ENCODE results near the gene RAB3C. TPM values are rescaled to one million over a fixed set of nuclear protein-coding genes. Genes with fewer than 3 reads are reported as not detected.
A peak's percentile ranks its signal among the peaks of the same experiment; 100 is the strongest.

Gene RAB3C
- total and polyA plus RNA-seq, 2 donors: 0.19 to 0.66 TPM

DNA sequence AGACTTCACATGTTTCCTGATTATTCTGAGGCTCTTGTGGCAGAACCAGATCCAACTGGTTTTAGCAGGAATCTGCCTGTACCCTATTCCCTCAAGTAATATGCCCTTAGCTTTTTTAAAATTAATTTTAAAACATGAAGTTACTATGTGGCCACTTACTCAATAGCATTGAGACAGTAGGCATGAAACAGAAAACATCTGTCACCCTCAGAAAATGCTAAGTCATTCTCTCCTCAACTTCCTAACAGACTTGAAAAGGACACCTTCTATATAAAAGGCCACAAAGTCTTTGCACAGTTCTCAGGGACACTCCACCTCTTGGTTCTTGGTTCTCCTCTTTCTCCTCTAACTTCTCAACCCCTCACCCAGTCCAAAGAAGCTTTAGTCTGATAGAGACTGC is 277.8 kb downstream of the RAB3C start:
- no peak overlapping the region for H3K4me3 ChIP-seq (ENCODE audit: low read length in 2 of 2)
- DNase-seq (ENCODE audit: low read depth in 6 of 9, low spot score in 9 of 9): peak in 1 of 9 donors; percentile 7
- no peaks in the 10 kb centered on the region for H3K36me3 ChIP-seq (ENCODE audit: control insufficient read depth in 2 of 2, insufficient read depth in 2 of 2, low read length in 1 of 2)
- H3K4me1 ChIP-seq (ENCODE audit: control insufficient read depth in 2 of 2, insufficient read depth in 2 of 2, low read length in 2 of 2): no peaks in the 10 kb centered on the region
- no peaks in the 10 kb centered on the region for H3K9me3 ChIP-seq (ENCODE audit: control insufficient read depth in 2 of 2, insufficient read depth in 1 of 2, low read length in 1 of 2)
- H3K27me3 ChIP-seq (ENCODE audit: control insufficient read depth in 2 of 2, insufficient read depth in 1 of 2, low read length in 1 of 2): no peaks in the 10 kb centered on the region
- no peak overlapping the region for H3K27ac ChIP-seq (ENCODE audit: low read depth in 1 of 2, low read length in 1 of 2)

- Histone ChIP-seq H3K27me3 (ENCODE audit: control insufficient read depth in 2 of 2, insufficient read depth in 1 of 2, low read length in 1 of 2) (no peaks in the 10 kb centered on the region), H3K4me1 (ENCODE audit: control insufficient read depth in 2 of 2, insufficient read depth in 2 of 2, low read length in 2 of 2) (no peaks in the 10 kb centered on the region), H3K4me3 (ENCODE audit: low read length in 2 of 2) (no peak overlapping the region), H3K36me3 (ENCODE audit: control insufficient read depth in 2 of 2, insufficient read depth in 2 of 2, low read length in 1 of 2) (no peaks in the 10 kb centered on the region), H3K9me3 (ENCODE audit: control insufficient read depth in 2 of 2, insufficient read depth in 1 of 2, low read length in 1 of 2) (no peaks in the 10 kb centered on the region), H3K27ac (ENCODE audit: low read depth in 1 of 2, low read length in 1 of 2) (no peak overlapping the region)
- 65% methylated on average over 8 of the region's 8 CpGs for whole genome bisulfite sequencing
- DNase-seq (ENCODE audit: low read depth in 6 of 9, low spot score in 9 of 9): no peak
Measured at GRCh38 chr5:58868931-58869330, 286.1 kb downstream of the RAB3C start.

DNA sequence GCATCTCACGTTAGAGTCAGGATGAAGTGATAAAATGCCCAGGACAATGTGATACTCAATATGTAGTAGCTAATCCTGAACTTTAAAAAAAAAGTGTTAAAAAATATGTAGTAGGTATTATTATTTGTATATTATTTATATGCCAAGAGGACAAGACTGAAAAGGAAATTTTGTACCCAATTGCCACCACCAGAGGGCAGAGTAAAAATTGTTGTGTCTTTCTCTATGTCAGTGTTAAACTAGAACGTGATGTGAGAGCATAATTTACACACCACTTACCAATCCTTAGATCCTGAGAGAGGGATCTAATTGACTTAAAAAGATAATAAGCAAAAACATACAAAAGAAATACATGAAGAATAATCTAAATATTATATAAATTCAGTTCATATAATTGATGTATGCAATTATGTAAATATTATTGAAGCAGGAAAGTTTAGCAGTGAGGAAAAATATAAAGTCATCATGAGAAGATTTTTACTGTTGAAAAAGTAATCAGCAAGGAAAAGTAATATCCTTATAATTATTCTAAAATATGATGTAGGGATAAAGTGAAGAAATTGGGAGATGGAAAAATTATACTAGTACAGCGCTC is 288.9 kb downstream of the RAB3C start:
- WGBS: 65% methylated on average over 3 of the region's 3 CpGs
- peak in 5 of 9 donors; percentile 19 to 52 (median 39) for DNase-seq (ENCODE audit: low read depth in 6 of 9, low spot score in 9 of 9)
- H3K9me3 ChIP-seq (ENCODE audit: control insufficient read depth in 2 of 2, insufficient read depth in 1 of 2, low read length in 1 of 2): no peaks in the 10 kb centered on the region

DNA sequence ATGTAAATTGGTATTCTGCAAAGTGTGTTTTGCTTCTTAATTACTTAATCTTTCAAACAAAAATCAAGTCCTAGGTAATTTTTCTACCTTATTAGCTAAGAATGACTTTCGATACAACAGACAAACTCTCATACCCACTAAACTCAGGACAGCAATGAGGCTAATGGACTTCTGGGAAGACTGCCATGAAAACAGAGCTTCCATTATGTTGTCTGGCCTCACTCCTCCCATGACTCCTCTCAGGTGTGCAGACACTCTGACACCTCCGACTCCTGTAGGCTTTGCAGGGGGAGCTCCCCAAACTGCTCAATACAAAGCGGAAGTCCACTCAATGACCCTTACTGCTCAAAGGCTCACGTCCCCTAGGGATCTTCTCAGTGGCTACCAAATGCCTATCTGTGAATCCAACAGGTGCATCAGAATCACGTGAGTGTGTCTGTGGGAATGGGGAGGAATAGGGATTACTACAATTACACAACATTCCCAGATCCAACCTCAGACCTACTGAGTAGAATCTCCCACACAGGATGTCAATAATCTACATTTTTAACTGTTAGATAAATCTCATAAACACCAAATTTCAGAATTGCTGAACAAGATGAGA is 289.9 kb downstream of the RAB3C start:
- H3K4me3 ChIP-seq (ENCODE audit: low read length in 2 of 2): no peak overlapping the region
- no peaks in the 10 kb centered on the region for H3K36me3 ChIP-seq (ENCODE audit: control insufficient read depth in 2 of 2, insufficient read depth in 2 of 2, low read length in 1 of 2)
- no peaks in the 10 kb centered on the region for H3K4me1 ChIP-seq (ENCODE audit: control insufficient read depth in 2 of 2, insufficient read depth in 2 of 2, low read length in 2 of 2)
- no peak overlapping the region for H3K27ac ChIP-seq (ENCODE audit: low read depth in 1 of 2, low read length in 1 of 2)
- no peaks in the 10 kb centered on the region for H3K27me3 ChIP-seq (ENCODE audit: control insufficient read depth in 2 of 2, insufficient read depth in 1 of 2, low read length in 1 of 2)
- no peaks in the 10 kb centered on the region for H3K9me3 ChIP-seq (ENCODE audit: control insufficient read depth in 2 of 2, insufficient read depth in 1 of 2, low read length in 1 of 2)
- WGBS: 94% methylated on average over 5 of the region's 5 CpGs
- no peak for DNase-seq (ENCODE audit: low read depth in 6 of 9, low spot score in 9 of 9)

More for the DNA sequence above, 288.9 kb downstream of the RAB3C start:
- Histone ChIP-seq H3K27me3 (ENCODE audit: control insufficient read depth in 2 of 2, insufficient read depth in 1 of 2, low read length in 1 of 2) (no peaks in the 10 kb centered on the region), H3K4me3 (ENCODE audit: low read length in 2 of 2) (no peak overlapping the region), H3K27ac (ENCODE audit: low read depth in 1 of 2, low read length in 1 of 2) (no peak overlapping the region), H3K36me3 (ENCODE audit: control insufficient read depth in 2 of 2, insufficient read depth in 2 of 2, low read length in 1 of 2) (no peaks in the 10 kb centered on the region), H3K4me1 (ENCODE audit: control insufficient read depth in 2 of 2, insufficient read depth in 2 of 2, low read length in 2 of 2) (no peaks in the 10 kb centered on the region)

DNA sequence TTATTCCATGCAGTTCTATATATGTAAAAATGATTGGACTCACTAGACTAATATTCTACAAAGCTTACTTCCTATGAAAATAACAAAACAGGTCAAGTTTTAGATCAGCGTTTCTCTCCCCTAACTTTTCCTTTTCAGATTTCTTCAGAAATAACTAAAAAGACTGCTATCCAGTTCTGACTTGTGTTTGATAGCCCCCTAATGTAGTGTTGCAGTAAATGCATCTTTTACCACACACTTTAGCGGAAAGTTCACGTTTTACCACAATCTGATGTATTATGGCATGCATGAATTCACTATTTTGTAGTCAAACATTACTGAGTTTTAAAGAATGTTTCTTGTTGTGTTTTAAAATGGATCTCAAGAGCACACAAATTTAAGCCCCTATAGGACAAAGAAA is 292.7 kb downstream of the RAB3C start:
- 87% methylated on average over 3 of the region's 3 CpGs for WGBS
- H3K36me3 ChIP-seq (ENCODE audit: control insufficient read depth in 2 of 2, insufficient read depth in 2 of 2, low read length in 1 of 2): no peaks in the 10 kb centered on the region
- no peak for DNase-seq (ENCODE audit: low read depth in 6 of 9, low spot score in 9 of 9)

GRCh38 chr5:58885260-58885659 is 302.4 kb downstream of the RAB3C start:
- Histone ChIP-seq H3K27ac (ENCODE audit: low read depth in 1 of 2, low read length in 1 of 2) (no peak overlapping the region), H3K27me3 (ENCODE audit: control insufficient read depth in 2 of 2, insufficient read depth in 1 of 2, low read length in 1 of 2) (no peaks in the 10 kb centered on the region), H3K9me3 (ENCODE audit: control insufficient read depth in 2 of 2, insufficient read depth in 1 of 2, low read length in 1 of 2) (no peaks in the 10 kb centered on the region), H3K4me3 (ENCODE audit: low read length in 2 of 2) (no peak overlapping the region), H3K36me3 (ENCODE audit: control insufficient read depth in 2 of 2, insufficient read depth in 2 of 2, low read length in 1 of 2) (no peaks in the 10 kb centered on the region), H3K4me1 (ENCODE audit: control insufficient read depth in 2 of 2, insufficient read depth in 2 of 2, low read length in 2 of 2) (peaks cover 0 to 13% of the 10 kb centered on the region in 2 donors)
- 90% methylated on average over 2 of the region's 2 CpGs for WGBS
- DNase-seq (ENCODE audit: low read depth in 6 of 9, low spot score in 9 of 9): no peak

More for the DNA sequence above, 292.7 kb downstream of the RAB3C start:
- Histone ChIP-seq H3K4me1 (ENCODE audit: control insufficient read depth in 2 of 2, insufficient read depth in 2 of 2, low read length in 2 of 2) (no peaks in the 10 kb centered on the region), H3K4me3 (ENCODE audit: low read length in 2 of 2) (no peak overlapping the region), H3K27me3 (ENCODE audit: control insufficient read depth in 2 of 2, insufficient read depth in 1 of 2, low read length in 1 of 2) (no peaks in the 10 kb centered on the region), H3K9me3 (ENCODE audit: control insufficient read depth in 2 of 2, insufficient read depth in 1 of 2, low read length in 1 of 2) (no peaks in the 10 kb centered on the region), H3K27ac (ENCODE audit: low read depth in 1 of 2, low read length in 1 of 2) (no peak overlapping the region)

- no peaks in the 10 kb centered on the region for H3K36me3 ChIP-seq (ENCODE audit: control insufficient read depth in 2 of 2, insufficient read depth in 2 of 2, low read length in 1 of 2)
- no peak overlapping the region for H3K27ac ChIP-seq (ENCODE audit: low read depth in 1 of 2, low read length in 1 of 2)
- peaks cover 0 to 14% of the 10 kb centered on the region in 2 donors for H3K4me1 ChIP-seq (ENCODE audit: control insufficient read depth in 2 of 2, insufficient read depth in 2 of 2, low read length in 2 of 2)
- no peak overlapping the region for H3K4me3 ChIP-seq (ENCODE audit: low read length in 2 of 2)
- H3K9me3 ChIP-seq (ENCODE audit: control insufficient read depth in 2 of 2, insufficient read depth in 1 of 2, low read length in 1 of 2): no peaks in the 10 kb centered on the region
- DNase-seq (ENCODE audit: low read depth in 6 of 9, low spot score in 9 of 9): peak in 8 of 9 donors; percentile 32 to 78 (median 52)
- WGBS: 43% methylated on average over 14 of the region's 14 CpGs
- no peaks in the 10 kb centered on the region for H3K27me3 ChIP-seq (ENCODE audit: control insufficient read depth in 2 of 2, insufficient read depth in 1 of 2, low read length in 1 of 2)
Measured at GRCh38 chr5:58886315-58887207, 303.7 kb downstream of the RAB3C start.

- H3K4me1 ChIP-seq (ENCODE audit: control insufficient read depth in 2 of 2, insufficient read depth in 2 of 2, low read length in 2 of 2): peaks cover 0 to 16% of the 10 kb centered on the region in 2 donors
- H3K27ac ChIP-seq (ENCODE audit: low read depth in 1 of 2, low read length in 1 of 2): peak overlapping the region in 1 of 2 donors; percentile 5
- WGBS: 95% methylated on average over 4 of the region's 4 CpGs
- no peak overlapping the region for H3K4me3 ChIP-seq (ENCODE audit: low read length in 2 of 2)
- DNase-seq (ENCODE audit: low read depth in 6 of 9, low spot score in 9 of 9): no peak
- H3K36me3 ChIP-seq (ENCODE audit: control insufficient read depth in 2 of 2, insufficient read depth in 2 of 2, low read length in 1 of 2): no peaks in the 10 kb centered on the region
- H3K9me3 ChIP-seq (ENCODE audit: control insufficient read depth in 2 of 2, insufficient read depth in 1 of 2, low read length in 1 of 2): no peaks in the 10 kb centered on the region
- H3K27me3 ChIP-seq (ENCODE audit: control insufficient read depth in 2 of 2, insufficient read depth in 1 of 2, low read length in 1 of 2): no peaks in the 10 kb centered on the region
Measured at GRCh38 chr5:58887311-58887710, 304.4 kb downstream of the RAB3C start.
